ENCODE results near the gene HLA-DOB. TPM values are rescaled to one million over a fixed set of nuclear protein-coding genes. Genes with fewer than 3 reads are reported as not detected.

Gene HLA-DOB
- polyA plus RNA-seq, 1 donor from 2014 or later = not detected

DNA sequence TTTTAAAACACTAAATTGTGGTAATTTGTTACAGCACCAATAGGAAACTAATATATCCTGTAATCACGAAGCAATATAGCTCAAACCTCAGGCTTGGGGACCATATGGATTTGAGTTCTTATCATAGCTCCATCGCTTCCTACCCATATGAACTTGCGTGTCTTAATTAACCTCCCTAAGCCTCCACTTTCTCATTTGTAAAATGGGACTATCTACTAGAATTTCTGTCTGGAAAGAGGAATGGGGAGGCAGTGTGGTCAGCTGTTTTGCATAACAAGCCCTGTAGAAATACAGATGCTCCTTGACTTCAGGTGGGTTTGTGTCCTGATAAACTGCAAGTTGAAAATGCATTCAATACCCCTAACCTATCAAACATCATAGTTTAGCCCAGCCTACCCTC lies 17.1 kb downstream of the HLA-DOB start:
- H3K4me3 ChIP-seq (ENCODE audit: low read length) = no peak overlapping the region
- no peaks in the 10 kb centered on the region for H4K20me1 ChIP-seq (ENCODE audit: insufficient read depth)
- H2AFZ ChIP-seq (ENCODE audit: low read depth, low read length) = no peak overlapping the region
- no peak overlapping the region for H3K4me2 ChIP-seq (ENCODE audit: low read length)
- no peaks in the 10 kb centered on the region for H3K36me3 ChIP-seq (ENCODE audit: insufficient read depth, low read length)
- no peaks in the 10 kb centered on the region for H3F3A ChIP-seq (ENCODE audit: insufficient read depth, low read length, poor library complexity, severe bottlenecking)
- no peaks in the 10 kb centered on the region for H3K79me2 ChIP-seq (replicated peaks; ENCODE audit: insufficient read depth, low read length)
- H3K9ac ChIP-seq (ENCODE audit: low read length) = no peak overlapping the region
- no peak overlapping the region for H3K27ac ChIP-seq (ENCODE audit: low read length)
- TF ChIP-seq CTCF (IDR thresholded peaks at IDR 0.05; ENCODE audit: poor library complexity, severe bottlenecking) = no peak
- no peak for TF ChIP-seq EP300 (conservative IDR thresholded peaks at IDR 0.05; ENCODE audit: poor library complexity, severe bottlenecking)
- no peak for TF ChIP-seq EZH2 (IDR thresholded peaks at IDR 0.05; ENCODE audit: borderline replicate concordance, insufficient read depth, low read length, poor library complexity, severe bottlenecking)
- TF ChIP-seq MXI1 (conservative IDR thresholded peaks at IDR 0.05; ENCODE audit: poor library complexity, severe bottlenecking) = no peak
- TF ChIP-seq POLR2AphosphoS5 (IDR thresholded peaks at IDR 0.05) = no peak
- no peak for TF ChIP-seq SMC3 (conservative IDR thresholded peaks at IDR 0.05; ENCODE audit: poor library complexity)
- no peak for TF ChIP-seq RAD21 (conservative IDR thresholded peaks at IDR 0.05)
- TF ChIP-seq TAF1 (IDR thresholded peaks at IDR 0.05; ENCODE audit: low read depth) = no peak
- TF ChIP-seq REST (IDR thresholded peaks at IDR 0.05; ENCODE audit: borderline replicate concordance) = no peak
- no peaks in the 10 kb centered on the region for H3K9me3 ChIP-seq (ENCODE audit: low read length)
- H3K9me2 ChIP-seq (ENCODE audit: insufficient read depth, low read length) = no peaks in the 10 kb centered on the region
- no peaks in the 10 kb centered on the region for H3K27me3 ChIP-seq (ENCODE audit: insufficient read depth, low read depth, low read length)

DNA sequence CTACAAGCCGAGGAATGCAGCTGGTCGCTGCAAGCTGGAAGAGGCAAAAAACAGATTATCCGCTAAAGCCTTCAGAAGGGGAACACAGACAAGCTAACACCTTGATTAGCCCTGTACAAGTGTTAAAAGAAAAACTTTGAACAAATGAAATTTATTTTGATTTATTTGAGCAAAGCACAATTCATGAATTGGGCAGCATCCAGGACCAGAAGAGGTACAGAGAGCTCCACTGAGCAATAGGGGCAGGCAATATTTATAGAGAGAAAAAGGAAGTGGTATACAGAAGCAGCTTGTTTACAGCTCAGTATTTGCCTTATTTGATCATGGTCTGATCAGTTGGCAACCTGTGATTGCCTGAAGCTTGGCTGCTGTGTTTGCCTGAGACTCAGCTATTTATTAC lies 17.6 kb downstream of the HLA-DOB start:
- no peak overlapping the region for H2AFZ ChIP-seq (ENCODE audit: low read depth, low read length)
- no peak for TF ChIP-seq CTCF (IDR thresholded peaks at IDR 0.05; ENCODE audit: poor library complexity, severe bottlenecking)
- TF ChIP-seq MXI1 (conservative IDR thresholded peaks at IDR 0.05; ENCODE audit: poor library complexity, severe bottlenecking) = no peak
- no peak for TF ChIP-seq EZH2 (IDR thresholded peaks at IDR 0.05; ENCODE audit: borderline replicate concordance, insufficient read depth, low read length, poor library complexity, severe bottlenecking)
- TF ChIP-seq POLR2AphosphoS5 (IDR thresholded peaks at IDR 0.05) = no peak
- no peak for TF ChIP-seq TAF1 (IDR thresholded peaks at IDR 0.05; ENCODE audit: low read depth)
- TF ChIP-seq SMC3 (conservative IDR thresholded peaks at IDR 0.05; ENCODE audit: poor library complexity) = no peak
- no peak for TF ChIP-seq RAD21 (conservative IDR thresholded peaks at IDR 0.05)
- H3K4me3 ChIP-seq (ENCODE audit: low read length) = no peak overlapping the region
- no peaks in the 10 kb centered on the region for H3K27me3 ChIP-seq (ENCODE audit: insufficient read depth, low read depth, low read length)
- no peak overlapping the region for H3K4me2 ChIP-seq (ENCODE audit: low read length)
- H3K9ac ChIP-seq (ENCODE audit: low read length) = no peak overlapping the region
- H3K27ac ChIP-seq (ENCODE audit: low read length) = no peak overlapping the region
- H4K20me1 ChIP-seq (ENCODE audit: insufficient read depth) = no peaks in the 10 kb centered on the region
- H3K9me2 ChIP-seq (ENCODE audit: insufficient read depth, low read length) = no peaks in the 10 kb centered on the region
- H3K9me3 ChIP-seq (ENCODE audit: low read length) = no peaks in the 10 kb centered on the region
- no peaks in the 10 kb centered on the region for H3K79me2 ChIP-seq (replicated peaks; ENCODE audit: insufficient read depth, low read length)
- no peaks in the 10 kb centered on the region for H3K36me3 ChIP-seq (ENCODE audit: insufficient read depth, low read length)
- no peaks in the 10 kb centered on the region for H3F3A ChIP-seq (ENCODE audit: insufficient read depth, low read length, poor library complexity, severe bottlenecking)

Measured in neural cell (in vitro differentiated cells).